SK-N-MC (cell line): ENCODE results near the gene RCOR2.

Source experiments
- EZH2 ChIP-seq: fragments of 200-600 bp; sonication (generic); IDR thresholded peaks from one replicate; pipeline ENCODE4 v1.6.1; 2017; ENCODE audit warnings: antibody characterized with exemption
- POLR2AphosphoS5 ChIP-seq: IDR thresholded peaks from 2 replicates; pipeline ENCODE4 v1.6.1; 2012; ENCODE audit warnings: mild to moderate bottlenecking, low read depth, low read length, borderline replicate concordance

DNA sequence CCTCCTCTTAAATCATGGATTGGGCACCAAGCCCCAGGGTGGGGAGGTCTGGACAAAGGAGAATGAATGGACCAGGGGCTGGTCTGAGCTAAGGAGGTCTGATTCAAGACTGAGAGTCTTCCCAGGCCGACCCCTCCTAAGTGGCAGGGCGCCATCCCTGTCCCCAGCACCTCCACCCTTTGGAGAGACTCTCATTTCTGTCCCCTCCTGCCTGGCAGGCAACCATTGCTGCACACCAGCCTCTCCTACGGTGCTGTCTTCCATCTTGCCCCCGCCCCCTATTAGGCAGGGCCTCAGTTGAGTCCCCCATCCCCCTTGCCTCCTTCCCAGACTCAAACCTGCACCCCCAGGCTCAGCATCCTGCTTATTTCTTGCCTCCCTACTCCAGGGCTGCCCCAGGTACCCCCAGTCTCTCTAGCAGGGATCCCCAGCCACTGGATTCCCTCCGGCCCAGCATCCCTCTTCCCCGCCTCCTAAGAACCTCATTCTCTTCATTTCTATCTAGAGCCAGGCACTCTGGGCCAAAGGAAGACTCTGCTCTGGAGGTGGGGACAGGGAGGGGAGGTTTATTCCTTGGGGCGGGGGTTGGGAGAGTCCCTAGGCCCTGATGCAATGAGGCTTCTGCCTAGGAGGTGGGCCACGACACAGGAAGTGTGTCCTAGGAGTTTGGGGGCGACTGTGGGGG is 1.7 kb upstream of the RCOR2 start:
- TF ChIP-seq POLR2AphosphoS5 (no peak), EZH2 (no peak)
